ENCODE measurements around the gene OR10H4.
"Not testable (repeated sequence)": the region's sequence is repeated elsewhere in the genome, so short reads cannot be mapped to it uniquely, and the experiment has no call there.

Gene OR10H4

GRCh38 chr19:15944401-15944800, 4.4 kb upstream of the OR10H4 start:
- no peak for DNase-seq

- no peak for DNase-seq
Measured at GRCh38 chr19:15945301-15945700, 3.5 kb upstream of the OR10H4 start.

GRCh38 chr19:15954820-15955219, 6.0 kb downstream of the OR10H4 start:
- no peak for DNase-seq

GRCh38 chr19:15962319-15962718, 13.5 kb downstream of the OR10H4 start:
- no peak for DNase-seq

GRCh38 chr19:15964231-15964630, 15.4 kb downstream of the OR10H4 start:
- DNase-seq: no peak

- DNase-seq: no peak
Measured at GRCh38 chr19:15971224-15971780, 22.5 kb downstream of the OR10H4 start.

- DNase-seq: not testable (repeated sequence)
Measured at GRCh38 chr19:15972043-15972442, 23.2 kb downstream of the OR10H4 start.

GRCh38 chr19:15974856-15975255, 26.0 kb downstream of the OR10H4 start:
- DNase-seq: no peak

GRCh38 chr19:15976836-15977689, 28.3 kb downstream of the OR10H4 start:
- no peak for DNase-seq

GRCh38 chr19:15977690-15978089, 28.9 kb downstream of the OR10H4 start:
- no peak for DNase-seq

GRCh38 chr19:15979293-15979692, 30.5 kb downstream of the OR10H4 start:
- no peak for DNase-seq

GRCh38 chr19:15985831-15986230, 37.0 kb downstream of the OR10H4 start:
- not testable (repeated sequence) for DNase-seq

GRCh38 chr19:15986701-15987100, 37.9 kb downstream of the OR10H4 start:
- no peak for DNase-seq

- DNase-seq: no peak
Measured at GRCh38 chr19:15989889-15990288, 41.1 kb downstream of the OR10H4 start.

- DNase-seq: no peak
Measured at GRCh38 chr19:15991602-15992001, 42.8 kb downstream of the OR10H4 start.

- DNase-seq: no peak
Measured at GRCh38 chr19:15992014-15992413, 43.2 kb downstream of the OR10H4 start.

GRCh38 chr19:15995536-15995935, 46.7 kb downstream of the OR10H4 start:
- no peak for DNase-seq

GRCh38 chr19:15998166-15998565, 49.4 kb downstream of the OR10H4 start:
- no peak for DNase-seq
